ENCODE results near the gene PREX1. TPM values are rescaled to one million over a fixed set of nuclear protein-coding genes. Genes with fewer than 3 reads are reported as not detected.

The PREX1 gene
- total and polyA plus RNA-seq, 12 donors = 10.1 to 85.1 (median 42.9) TPM

- H3K27ac ChIP-seq = no peak overlapping the region
- peaks cover 0 to 27% of the 10 kb centered on the region in 2 donors for H3K36me3 ChIP-seq (replicated peaks in 1 of 2)
- H3K27me3 ChIP-seq = no peaks in the 10 kb centered on the region
- TF ChIP-seq POLR2A (IDR thresholded peaks at IDR 0.05) = no peak
- TF ChIP-seq, protein P1, sequence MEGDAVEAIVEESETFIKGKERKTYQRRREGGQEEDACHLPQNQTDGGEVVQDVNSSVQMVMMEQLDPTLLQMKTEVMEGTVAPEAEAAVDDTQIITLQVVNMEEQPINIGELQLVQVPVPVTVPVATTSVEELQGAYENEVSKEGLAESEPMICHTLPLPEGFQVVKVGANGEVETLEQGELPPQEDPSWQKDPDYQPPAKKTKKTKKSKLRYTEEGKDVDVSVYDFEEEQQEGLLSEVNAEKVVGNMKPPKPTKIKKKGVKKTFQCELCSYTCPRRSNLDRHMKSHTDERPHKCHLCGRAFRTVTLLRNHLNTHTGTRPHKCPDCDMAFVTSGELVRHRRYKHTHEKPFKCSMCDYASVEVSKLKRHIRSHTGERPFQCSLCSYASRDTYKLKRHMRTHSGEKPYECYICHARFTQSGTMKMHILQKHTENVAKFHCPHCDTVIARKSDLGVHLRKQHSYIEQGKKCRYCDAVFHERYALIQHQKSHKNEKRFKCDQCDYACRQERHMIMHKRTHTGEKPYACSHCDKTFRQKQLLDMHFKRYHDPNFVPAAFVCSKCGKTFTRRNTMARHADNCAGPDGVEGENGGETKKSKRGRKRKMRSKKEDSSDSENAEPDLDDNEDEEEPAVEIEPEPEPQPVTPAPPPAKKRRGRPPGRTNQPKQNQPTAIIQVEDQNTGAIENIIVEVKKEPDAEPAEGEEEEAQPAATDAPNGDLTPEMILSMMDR (IDR thresholded peaks at IDR 0.05) = no peak
- no peak for DNase-seq
- no peaks in the 10 kb centered on the region for H3K9me3 ChIP-seq (replicated peaks in 1 of 3)
- H3K4me3 ChIP-seq = no peak overlapping the region
- WGBS, 4 donors = 80 to 85% (median 83%) methylated on average over 8 to 12 of the region's 12 CpGs
- peaks cover 4 to 22% of the 10 kb centered on the region in 2 donors for H3K4me1 ChIP-seq (replicated peaks in 1 of 2)
- intact Hi-C loops (cut with DNase I) = no loop called here
Measured at GRCh38 chr20:48676795-48677460, 150.9 kb downstream of the PREX1 start.

- Histone ChIP-seq H3K36me3 (replicated peaks in 1 of 2) (peaks cover 0 to 22% of the 10 kb centered on the region in 2 donors), H3K4me1 (replicated peaks in 1 of 2) (peaks cover 0 to 17% of the 10 kb centered on the region in 2 donors), H3K4me3 (no peak overlapping the region), H3K27ac (no peak overlapping the region), H3K27me3 (no peaks in the 10 kb centered on the region), H3K9me3 (replicated peaks in 1 of 3) (no peaks in the 10 kb centered on the region)
- no peak for TF ChIP-seq POLR2A (IDR thresholded peaks at IDR 0.05)
- TF ChIP-seq, protein P1 (IDR thresholded peaks at IDR 0.05) = no peak
- no peak for DNase-seq
- intact Hi-C loops (cut with DNase I) = no loop called here
- 91 to 96% (median 93%) methylated on average over 5 to 9 of the region's 9 CpGs for WGBS, 4 donors
Measured at GRCh38 chr20:48676125-48676524, 151.7 kb downstream of the PREX1 start.

DNA sequence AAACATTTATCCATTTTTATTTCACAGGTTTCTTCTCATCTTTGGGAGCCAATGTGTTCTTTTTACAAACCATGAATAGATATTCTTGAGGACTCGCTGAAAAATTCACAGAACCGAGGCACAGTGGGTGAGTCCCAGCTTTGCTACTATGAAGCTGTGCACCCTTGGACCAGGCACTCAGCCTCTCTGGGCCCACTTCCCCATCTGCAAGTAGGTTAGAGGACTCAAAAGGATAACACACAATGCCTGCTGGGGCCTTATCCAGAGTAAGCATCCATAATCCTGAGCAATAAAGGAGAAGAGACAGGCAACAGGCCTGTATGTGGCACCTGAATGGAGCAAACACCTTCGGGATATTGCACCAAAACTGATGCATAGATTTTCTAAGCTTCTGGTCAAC is 153.3 kb downstream of the PREX1 start:
- Histone ChIP-seq H3K4me1 (replicated peaks in 1 of 2) (peaks cover 0 to 3% of the 10 kb centered on the region in 2 donors), H3K27me3 (no peaks in the 10 kb centered on the region), H3K9me3 (replicated peaks in 1 of 3) (no peaks in the 10 kb centered on the region), H3K27ac (no peak overlapping the region), H3K4me3 (no peak overlapping the region), H3K36me3 (replicated peaks in 1 of 2) (peaks cover 0 to 16% of the 10 kb centered on the region in 2 donors)
- no peak for TF ChIP-seq POLR2A (IDR thresholded peaks at IDR 0.05)
- TF ChIP-seq, protein P1 (IDR thresholded peaks at IDR 0.05) = no peak
- 94 to 96% (median 96%) methylated on average over 3 of the region's 3 CpGs for WGBS, 4 donors
- DNase-seq = no peak
- intact Hi-C loops (cut with DNase I) = no loop called here

DNA sequence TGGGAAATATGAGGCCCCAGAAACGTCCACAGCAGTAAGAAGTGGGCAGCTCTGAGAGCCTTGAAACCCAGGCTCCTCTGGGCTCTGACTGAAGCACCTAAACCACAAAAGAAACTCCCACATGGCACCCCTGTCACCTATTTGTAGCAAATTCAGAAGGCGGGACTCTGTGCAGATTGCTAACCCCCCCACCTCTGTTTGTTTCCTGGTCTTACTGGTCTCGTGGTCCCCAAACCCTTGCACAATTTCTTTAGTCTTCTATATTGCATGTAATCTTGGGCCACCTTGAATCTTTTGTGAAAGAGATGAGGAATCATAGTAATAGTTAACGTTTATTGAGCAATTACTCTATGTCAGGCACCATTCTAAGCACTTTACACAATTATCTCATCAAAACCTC is 154.3 kb downstream of the PREX1 start:
- TF ChIP-seq, protein P1 (IDR thresholded peaks at IDR 0.05) = no peak
- no peak for TF ChIP-seq POLR2A (IDR thresholded peaks at IDR 0.05)
- peaks cover 4% of the 10 kb centered on the region in 2 donors for H3K4me1 ChIP-seq (replicated peaks in 1 of 2)
- no peak for DNase-seq
- no peaks in the 10 kb centered on the region for H3K27me3 ChIP-seq
- no peak overlapping the region for H3K4me3 ChIP-seq
- WGBS, 4 donors = 80 to 85% (median 82%) methylated on average over 4 of the region's 4 CpGs
- no peaks in the 10 kb centered on the region for H3K9me3 ChIP-seq (replicated peaks in 1 of 3)
- H3K36me3 ChIP-seq (replicated peaks in 1 of 2) = peaks cover 0 to 16% of the 10 kb centered on the region in 2 donors
- intact Hi-C loops (cut with DNase I) = no loop called here
- H3K27ac ChIP-seq = no peak overlapping the region

Data from adrenal gland (tissue), 12 donors.